ENCODE data around the gene IFITM5. TPM values are rescaled to one million over a fixed set of nuclear protein-coding genes. Genes with fewer than 3 reads are reported as not detected.

Gene IFITM5
- total RNA-seq, 1 experiment from 2014 or later, result not detected

- peak; percentile 87 for DNase-seq (ENCODE audit: low read depth)
Measured at GRCh38 chr11:268716-269145, 30.6 kb downstream of the IFITM5 start.

- no peak for DNase-seq (ENCODE audit: low read depth)
Measured at GRCh38 chr11:267491-267994, 31.8 kb downstream of the IFITM5 start.

DNA sequence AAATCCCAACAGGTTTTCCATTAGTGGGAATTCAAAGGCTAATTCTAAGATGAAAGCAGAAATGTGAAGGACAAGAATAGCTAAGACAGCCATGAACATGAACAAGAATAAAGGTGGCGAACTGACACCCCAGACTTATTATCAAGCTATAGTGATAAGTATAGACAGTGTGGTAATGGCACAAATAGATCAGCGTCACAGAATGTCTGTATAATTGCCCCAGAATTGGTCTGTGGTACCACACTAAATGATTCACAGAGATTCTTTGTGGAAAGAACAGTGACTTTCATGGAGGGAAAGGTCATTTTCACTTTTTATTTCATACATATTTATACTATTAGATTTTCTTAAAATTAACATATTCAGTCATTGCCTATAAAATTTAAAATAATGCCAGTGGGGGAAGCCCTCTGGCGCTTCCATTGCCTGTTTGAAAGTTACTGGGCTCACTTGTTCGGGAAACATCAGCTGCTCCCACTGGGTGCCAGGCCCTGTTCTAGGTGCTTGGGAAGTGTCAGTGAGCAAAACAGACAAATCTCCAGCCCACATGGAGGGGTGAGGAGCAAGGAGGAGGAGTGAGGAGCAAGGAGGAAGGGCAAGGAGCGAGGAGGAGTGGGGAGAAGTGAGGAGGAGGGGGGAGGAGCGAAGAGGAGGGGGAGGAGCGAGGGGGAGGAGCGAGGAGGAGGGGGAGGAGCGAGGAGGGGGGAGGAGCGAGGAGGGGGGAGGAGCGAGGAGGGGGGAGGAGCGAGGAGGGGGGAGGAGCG is 32.5 kb downstream of the IFITM5 start:
- DNase-seq (ENCODE audit: low read depth), result no peak

DNA sequence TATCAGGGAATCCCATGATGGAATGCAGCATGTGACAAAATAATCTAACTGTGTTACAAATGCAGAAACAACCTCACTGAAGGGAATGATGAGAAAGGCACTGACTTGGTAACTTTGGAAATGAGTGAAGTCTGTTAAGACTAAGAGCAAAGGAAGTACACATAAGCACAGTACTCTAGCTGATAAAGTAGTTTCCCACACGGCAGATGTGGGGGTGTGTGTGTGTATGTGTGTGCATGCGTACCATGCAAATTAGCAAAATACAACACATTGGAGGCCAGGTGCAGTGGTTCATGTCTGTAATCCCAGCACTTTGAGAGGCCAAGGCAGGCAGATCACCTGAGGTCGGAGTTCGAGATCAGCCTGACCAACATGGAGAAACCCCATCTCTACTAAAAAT is 37.7 kb downstream of the IFITM5 start:
- no peak for DNase-seq (ENCODE audit: low read depth)

DNA sequence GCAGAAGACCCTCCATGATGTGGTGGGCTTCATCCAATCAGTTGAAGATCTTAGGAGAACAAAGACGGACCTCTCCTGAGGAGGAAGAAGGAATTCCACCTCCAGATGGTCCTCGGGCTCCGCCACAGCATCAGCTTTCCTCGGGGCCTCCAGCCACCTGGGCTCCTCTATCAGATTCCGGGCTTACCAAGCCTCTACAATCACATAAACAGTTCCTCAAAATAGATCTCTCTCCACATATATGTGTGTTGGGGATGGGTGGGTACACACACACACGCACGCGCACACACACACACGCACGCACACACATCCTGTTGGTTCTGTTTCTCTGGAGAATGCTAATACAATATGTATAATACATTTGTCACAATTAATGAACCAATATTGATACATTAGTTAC is 39.9 kb downstream of the IFITM5 start:
- DNase-seq (ENCODE audit: low read depth), result no peak

- no peak for DNase-seq (ENCODE audit: low read depth)
Measured at GRCh38 chr11:257766-258493, 41.4 kb downstream of the IFITM5 start.

GRCh38 chr11:256952-257737 is 42.2 kb downstream of the IFITM5 start:
- DNase-seq (ENCODE audit: low read depth), result no peak

- DNase-seq (ENCODE audit: low read depth), result no peak
Measured at GRCh38 chr11:255816-256215, 43.5 kb downstream of the IFITM5 start.

GRCh38 chr11:255176-255575 is 44.1 kb downstream of the IFITM5 start:
- no peak for DNase-seq (ENCODE audit: low read depth)

DNA sequence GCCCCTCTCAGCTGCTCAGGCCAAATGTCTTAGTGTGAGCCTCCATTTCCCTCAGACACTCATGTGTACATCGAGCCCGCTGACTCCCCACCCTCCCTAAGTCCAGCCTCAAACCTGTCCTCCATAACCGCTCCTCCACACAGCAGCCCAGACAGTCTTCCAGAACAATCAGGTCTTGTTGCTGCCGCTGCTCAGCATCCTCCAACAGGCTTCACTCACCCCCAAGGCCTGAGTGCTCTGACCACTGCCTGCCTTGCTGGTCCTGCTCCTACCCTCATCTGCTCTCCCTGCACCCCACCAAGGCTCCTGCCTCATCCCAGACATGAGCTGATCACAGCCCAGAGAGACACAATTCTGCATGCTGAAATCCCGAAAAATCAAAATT is 45.4 kb downstream of the IFITM5 start:
- DNase-seq (ENCODE audit: low read depth), result no peak

DNA sequence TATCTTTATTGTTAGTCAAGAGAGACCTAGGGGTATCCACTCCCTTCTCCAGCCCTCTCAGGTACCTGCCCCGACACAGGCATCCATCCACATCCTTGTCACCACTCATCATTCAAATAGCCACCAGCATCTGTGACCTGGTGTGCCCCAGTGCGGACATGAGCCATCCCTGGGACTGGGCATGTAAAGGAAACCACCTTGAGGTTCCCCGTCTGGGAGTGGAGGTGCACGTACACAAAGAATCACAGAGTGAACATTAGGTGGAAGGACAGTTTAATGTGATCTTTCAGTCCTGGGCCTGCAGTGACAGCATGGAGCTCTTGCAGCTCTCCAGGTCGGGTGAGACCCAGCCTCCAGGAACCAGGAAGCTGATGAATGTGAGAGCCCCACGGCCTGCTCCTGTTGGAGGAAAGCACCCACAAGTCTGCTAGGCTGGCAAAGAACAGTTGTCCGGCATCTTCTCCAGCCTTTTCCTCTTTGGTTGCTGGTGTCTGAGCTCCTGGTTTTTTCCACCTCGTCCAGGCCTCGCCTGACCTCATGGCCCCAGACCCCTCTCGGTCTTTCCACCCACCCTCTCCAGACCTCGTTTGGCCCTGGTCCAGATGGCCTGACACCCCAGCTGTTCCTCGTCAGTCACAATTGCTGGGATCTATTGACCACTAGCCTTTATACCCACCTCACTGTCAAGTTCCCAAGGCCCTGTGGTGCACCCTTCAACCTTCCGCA is 46.0 kb downstream of the IFITM5 start:
- no peak for DNase-seq (ENCODE audit: low read depth)

GRCh38 chr11:252666-253065 is 46.7 kb downstream of the IFITM5 start:
- DNase-seq (ENCODE audit: low read depth), result no peak

DNA sequence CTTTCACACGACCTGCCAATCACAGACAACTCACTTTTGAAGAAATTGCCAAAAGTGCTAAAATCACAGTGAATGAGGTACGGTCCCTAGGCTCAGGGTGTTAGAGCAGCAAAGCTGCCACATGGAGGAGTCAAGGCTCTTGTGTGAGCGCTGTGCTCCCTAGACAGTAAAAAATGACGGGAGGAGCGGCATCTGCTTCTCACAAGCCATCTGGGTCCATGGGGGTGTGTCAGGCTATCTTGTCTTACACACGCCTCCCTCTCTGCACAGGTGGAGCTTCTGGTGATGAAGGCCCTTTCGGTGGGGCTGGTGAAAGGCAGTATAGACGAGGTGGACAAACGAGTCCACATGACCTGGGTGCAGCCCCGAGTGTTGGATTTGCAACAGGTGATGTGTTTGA is 47.8 kb downstream of the IFITM5 start:
- no peak for DNase-seq (ENCODE audit: low read depth)

DNA sequence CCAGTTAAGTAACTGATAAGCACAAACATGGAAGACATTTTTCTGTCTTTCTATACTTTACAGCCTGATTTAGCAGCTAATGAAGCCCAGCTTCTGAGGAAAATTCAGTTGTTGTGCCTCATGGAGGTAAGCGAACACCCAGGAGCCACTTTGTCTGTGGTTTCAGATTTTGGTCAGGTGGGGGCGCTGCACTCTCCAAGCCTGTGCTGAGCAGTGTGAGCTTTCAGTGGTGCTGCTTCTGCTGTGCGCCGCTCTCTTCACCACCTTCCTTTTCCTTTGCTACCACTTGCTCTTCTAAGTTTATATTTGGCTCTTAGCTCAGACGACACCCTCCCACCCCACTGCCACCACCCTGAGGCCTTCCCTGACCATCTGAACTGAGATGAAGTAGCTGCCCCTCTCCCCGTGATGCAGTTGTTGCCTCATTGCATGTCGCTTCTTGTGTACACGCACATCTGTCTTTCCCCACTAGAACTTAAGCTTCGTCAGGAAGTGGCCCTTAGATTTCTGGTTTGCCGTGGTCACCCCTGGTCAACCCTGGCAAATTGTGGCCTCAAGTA is 48.5 kb downstream of the IFITM5 start:
- DNase-seq (ENCODE audit: low read depth), result peak; percentile 40

GRCh38 chr11:250274-250673 is 49.1 kb downstream of the IFITM5 start:
- no peak for DNase-seq (ENCODE audit: low read depth)

DNA sequence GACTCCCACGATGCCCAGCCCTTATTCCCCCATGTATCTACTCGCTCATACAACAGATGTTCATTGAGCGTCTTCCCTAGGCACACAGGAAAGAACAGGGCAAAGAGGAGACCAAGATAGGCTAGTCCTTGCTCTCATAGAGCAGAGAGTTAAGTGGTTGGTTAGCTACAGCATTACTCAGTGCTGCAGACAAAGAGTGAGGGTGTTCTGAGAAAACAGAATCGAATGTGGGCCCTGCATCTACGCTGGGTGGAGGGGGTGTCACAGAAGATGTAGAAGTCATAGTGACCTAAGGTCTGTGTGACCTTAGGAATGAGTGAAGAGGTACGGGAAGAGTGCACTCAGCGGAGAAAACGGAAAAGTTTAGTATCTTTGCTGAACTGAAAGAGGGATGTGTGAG is 50.3 kb downstream of the IFITM5 start:
- DNase-seq (ENCODE audit: low read depth), result no peak

Other genes with a start within 250 kb of the IFITM5 start
- not detected in 2 replicates for gene SCGB1C1, start 106.4 kb downstream of the IFITM5 start, total RNA-seq (2014; rRNA removed)
- 11.1 and 17.2 TPM in 2 replicates for gene BET1L, start 92.1 kb downstream of the IFITM5 start, total RNA-seq (2014; rRNA removed)
- 152 and 183 TPM in 2 replicates for gene RIC8A, start 91.8 kb downstream of the IFITM5 start, total RNA-seq (2014; rRNA removed)
- gene SIRT3, start 63.2 kb downstream of the IFITM5 start, total RNA-seq (2014; rRNA removed), result 7.9 and 8.6 TPM in 2 replicates
- gene PSMD13, start 62.5 kb downstream of the IFITM5 start, total RNA-seq (2014; rRNA removed), result 122 and 135 TPM in 2 replicates
- gene NLRP6, start 21.1 kb downstream of the IFITM5 start, total RNA-seq (2014; rRNA removed), result not detected in 2 replicates
- 5.2 and 7.6 TPM in 2 replicates for gene PGGHG, start 10.4 kb downstream of the IFITM5 start, total RNA-seq (2014; rRNA removed)
- gene IFITM2, start 8.3 kb upstream of the IFITM5 start, total RNA-seq (2014; rRNA removed), result 15.6 and 21.9 TPM in 2 replicates
- 0.32 and 3.2 TPM in 2 replicates for gene IFITM1, start 14.5 kb upstream of the IFITM5 start, total RNA-seq (2014; rRNA removed)
- gene IFITM3, start 21.3 kb upstream of the IFITM5 start, total RNA-seq (2014; rRNA removed), result 43.4 and 63.7 TPM in 2 replicates
- 0.75 and 1.3 TPM in 2 replicates for gene B4GALNT4, start 70.0 kb upstream of the IFITM5 start, total RNA-seq (2014; rRNA removed)
- gene PKP3, start 94.7 kb upstream of the IFITM5 start, total RNA-seq (2014; rRNA removed), result 3.7 and 4.7 TPM in 2 replicates
- gene SIGIRR, start 115.5 kb upstream of the IFITM5 start, total RNA-seq (2014; rRNA removed), result 5.5 and 5.8 TPM in 2 replicates
- gene ANO9, start 142.5 kb upstream of the IFITM5 start, total RNA-seq (2014; rRNA removed), result not detected in 2 replicates
- gene PTDSS2, start 150.8 kb upstream of the IFITM5 start, total RNA-seq (2014; rRNA removed), result 40.7 and 51.2 TPM in 2 replicates
- gene RNH1, start 207.7 kb upstream of the IFITM5 start, total RNA-seq (2014; rRNA removed), result 287 and 315 TPM in 2 replicates
- 58.1 and 70.7 TPM in 2 replicates for gene HRAS, start 236.1 kb upstream of the IFITM5 start, total RNA-seq (2014; rRNA removed)
- 0.17 and 0.19 TPM in 2 replicates for gene LRRC56, start 238.0 kb upstream of the IFITM5 start, total RNA-seq (2014; rRNA removed)

All from LHCN-M2 (cell line).